Panc1 (cell line): Measurements from ENCODE around the gene ZNF17. TPM values are rescaled to one million over a fixed set of nuclear protein-coding genes. Genes with fewer than 3 reads are reported as not detected.

Experiments
- ATAC-seq: fragments of 200-7000 bp; cut with Tn5 transposase; 2 replicates; pipeline ENCODE4 v1.9.1; 2020; ENCODE audit warnings: mild to moderate bottlenecking, moderate library complexity
- BruUV-seq: library from RNA; stranded (reverse); fragments of 400-500 nt; replicated peaks from 2 replicates; lab custom pipeline; 2021; lab: Mats Ljungman, UMichigan
- CTCF ChIA-PET: fragments of 300-600 bp; sonication (Branson Sonifier 250); formaldehyde crosslinking; loops from one replicate; lab custom pipeline; 2022; ENCODE audit warnings: antibody characterized with exemption; lab: Charles Lee
- POLR2A ChIA-PET: fragments of 300-600 bp; sonication (Branson Sonifier 250); formaldehyde crosslinking; loops from one replicate; lab custom pipeline; 2022; ENCODE audit warnings: antibody characterized with exemption; lab: Charles Lee
- DNase-seq: peaks from one replicate; pipeline ENCODE4 v3.0.0-alpha.2; 2010; ENCODE audit warnings: low read depth, low spot score
- H3K27ac ChIP-seq: 2 replicates; pipeline ENCODE4 v1.5.1; 2011; ENCODE audit warnings: mild to moderate bottlenecking, low read length, inconsistent platforms
- H3K27me3 ChIP-seq: fragments of 200-500 bp; sonication (Bioruptor generic); 2 replicates; pipeline ENCODE4 v1.6.0; 2014; ENCODE audit warnings: low read length, inconsistent platforms; ENCODE audit not compliant: control insufficient read depth, insufficient read depth
- H3K36me3 ChIP-seq: fragments of 200-500 bp; sonication (Bioruptor generic); 2 replicates; pipeline ENCODE4 v1.5.1; 2014; ENCODE audit warnings: inconsistent platforms, mild to moderate bottlenecking, low read length, moderate library complexity; ENCODE audit not compliant: control insufficient read depth, insufficient read depth
- H3K4me1 ChIP-seq: 2 replicates; pipeline ENCODE4 v1.5.1; 2011; ENCODE audit warnings: inconsistent platforms, mild to moderate bottlenecking, low read length, moderate library complexity; ENCODE audit not compliant: control insufficient read depth, insufficient read depth
- H3K4me3 ChIP-seq, 2 experiments: 2 replicates each; pipeline ENCODE4 v1.5.1; 2011 to 2012; ENCODE audit warnings: low read depth in 2 of 2, low read length in 2 of 2, mild to moderate bottlenecking in 2 of 2, inconsistent platforms in 1 of 2, moderate library complexity in 1 of 2
- H3K9me3 ChIP-seq: fragments of 200-500 bp; sonication (Bioruptor generic); 2 replicates; pipeline ENCODE4 v1.5.1; 2014; ENCODE audit warnings: low read depth, mild to moderate bottlenecking, inconsistent platforms, low read length, moderate library complexity; ENCODE audit not compliant: control insufficient read depth, insufficient read depth
- CTCF ChIP-seq: fragments of 450-650 bp; IDR thresholded peaks from 2 replicates; pipeline ENCODE4 v1.5.1; 2017; ENCODE audit warnings: mild to moderate bottlenecking
- POLR2AphosphoS5 ChIP-seq: IDR thresholded peaks from 2 replicates; pipeline ENCODE4 v1.6.1; 2012; ENCODE audit warnings: mild to moderate bottlenecking, low read depth, low read length, moderate library complexity
- REST ChIP-seq, 2 experiments: IDR thresholded peaks; 2 replicates each; pipeline ENCODE4 v1.6.1; 2011 to 2012; ENCODE audit warnings: low read depth in 2 of 2, control low read depth in 1 of 2, low read length in 1 of 2, mild to moderate bottlenecking in 1 of 2, moderate library complexity in 1 of 2; ENCODE audit not compliant: insufficient read depth in 1 of 2
- SIN3A ChIP-seq: IDR thresholded peaks from 2 replicates; pipeline ENCODE4 v1.6.1; 2012; ENCODE audit warnings: low read depth, mild to moderate bottlenecking, low read length, moderate library complexity, borderline replicate concordance; ENCODE audit not compliant: insufficient read depth
- TCF7L2 ChIP-seq: IDR thresholded peaks from 2 replicates; pipeline ENCODE4 v1.6.1; 2011; ENCODE audit warnings: mild to moderate bottlenecking, low read depth, low read length, inconsistent platforms
- in situ Hi-C: cut with HindIII; loops from 2 replicates; pipeline ENCODE4 v1.10.0; 2016; ENCODE audit warnings: low sequenced_read_pairs, low pct_unique_long_range_greater_than_20kb
- intact Hi-C: fragments of 100-400 bp; cut with micrococcal nuclease; formaldehyde crosslinking; loops from one replicate; pipeline ENCODE4 v1.10.0; 2022; ENCODE audit not compliant: unreplicated experiment
- total RNA-seq: library from RNA; stranded (reverse); gene quantifications from one replicate; pipeline ENCODE4 v1.2.1, GENCODE V29; 2021; ENCODE audit not compliant: unreplicated experiment

Gene ZNF17
- total RNA-seq, 1 experiment from 2014 or later, result 9.2 TPM

DNA sequence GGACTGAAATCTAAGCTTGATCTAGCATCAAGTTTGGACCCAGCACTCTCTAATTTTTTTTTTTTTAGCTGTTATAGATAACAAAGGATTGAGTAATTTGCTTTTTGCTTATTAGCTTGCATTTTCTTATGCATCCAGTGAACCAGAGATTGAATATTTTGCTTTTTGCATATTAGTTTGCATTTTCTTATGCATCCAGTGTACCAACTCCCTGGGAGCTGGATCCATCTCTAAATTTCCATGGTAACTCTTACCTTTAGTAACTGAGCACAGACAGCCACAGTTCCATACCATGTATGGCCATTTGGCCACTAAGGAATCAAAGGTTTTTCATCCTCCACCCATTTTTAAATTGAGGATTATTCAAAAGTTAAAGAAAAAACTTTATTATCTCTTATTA is 30.0 kb upstream of the ZNF17 start:
- ChIA-PET CTCF (no interaction called here), POLR2A (interaction anchor here (0.5 to 0.6 kb wide), 2 partner anchors 54 to 482 kb away, joined by 3 read pairs; no protein-coding TSS in a partner anchor)
- Histone ChIP-seq H3K27ac (no peak overlapping the region), H3K9me3 (peaks cover 38% of the 10 kb centered on the region), H3K36me3 (no peaks in the 10 kb centered on the region), H3K4me1 (no peaks in the 10 kb centered on the region), H3K4me3 (no peak overlapping the region), H3K27me3 (no peaks in the 10 kb centered on the region)
- BruUV-seq, result no TSS peak
- ATAC-seq (no peak), DNase-seq (no peak)
- in situ Hi-C loops (no loop called here), intact Hi-C loops (no loop called here)
- TF ChIP-seq CTCF, result no peak
- TF ChIP-seq REST (IDR thresholded peaks at IDR 0.05; ENCODE audit: insufficient read depth in 1 of 2, low read depth in 2 of 2, low read length in 1 of 2), result no peak
- no peak for TF ChIP-seq POLR2AphosphoS5
- TF ChIP-seq SIN3A, result no peak
- TF ChIP-seq TCF7L2, result no peak

DNA sequence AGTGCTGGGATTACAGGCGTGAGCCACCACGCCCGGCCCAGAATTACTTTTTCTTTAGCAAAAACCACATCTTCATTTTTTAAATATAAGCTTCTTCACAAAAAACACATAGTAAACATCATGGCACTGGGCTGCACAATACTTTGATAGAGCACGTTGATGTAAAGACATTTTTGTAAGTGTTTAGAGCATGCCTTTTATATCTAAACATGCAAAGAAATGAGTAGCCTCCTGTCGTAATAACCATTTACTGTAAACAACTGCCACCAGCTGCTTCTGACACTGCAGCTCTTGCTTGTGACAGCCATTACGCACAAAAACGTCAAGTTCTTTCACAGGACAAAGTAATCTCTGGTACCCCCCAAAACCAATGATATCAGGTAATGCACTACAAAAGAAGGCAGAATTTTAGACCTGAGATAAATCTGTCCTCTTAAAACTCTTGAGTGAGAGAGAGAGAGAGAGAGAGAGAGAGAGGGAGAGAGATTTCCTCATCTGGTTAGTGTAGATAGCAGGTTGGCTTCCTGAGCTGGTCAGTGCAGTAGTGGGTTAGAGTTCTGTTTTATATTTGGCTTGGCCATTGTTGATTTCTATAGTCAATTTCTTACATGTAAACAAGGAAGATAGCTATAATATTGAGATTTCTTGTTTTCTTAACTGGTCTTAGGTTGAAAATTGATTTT is 28.0 kb upstream of the ZNF17 start:
- no peaks in the 10 kb centered on the region for H3K4me1 ChIP-seq
- no peak for DNase-seq
- no peak overlapping the region for H3K4me3 ChIP-seq
- H3K27me3 ChIP-seq, result no peaks in the 10 kb centered on the region
- no peak overlapping the region for H3K27ac ChIP-seq
- H3K36me3 ChIP-seq, result no peaks in the 10 kb centered on the region
- H3K9me3 ChIP-seq, result peaks cover 22% of the 10 kb centered on the region
- intact Hi-C loops, result no loop called here
- in situ Hi-C loops, result no loop called here
- ATAC-seq, result no peak
- no peak for TF ChIP-seq TCF7L2
- no peak for TF ChIP-seq REST (IDR thresholded peaks at IDR 0.05; ENCODE audit: insufficient read depth in 1 of 2, low read depth in 2 of 2, low read length in 1 of 2)
- TF ChIP-seq SIN3A, result no peak
- no peak for TF ChIP-seq POLR2AphosphoS5
- TF ChIP-seq CTCF, result no peak
- POLR2A ChIA-PET, result no interaction called here
- BruUV-seq, result no TSS peak
- CTCF ChIA-PET, result interaction anchor here (0.7 kb wide), 1 partner anchor 418 kb away, joined by 5 read pairs; no protein-coding TSS in a partner anchor
